VCaP (cell line): Measurements from ENCODE around the gene IFIT1.

ENCODE experiments used
- H3K27ac ChIP-seq: fragments of 450-650 bp; 2 replicates; pipeline ENCODE4 v1.5.1; 2017
- CTCF ChIP-seq: fragments of 450-650 bp; conservative IDR thresholded peaks from 2 replicates; pipeline ENCODE4 v1.5.1; 2017; ENCODE audit warnings: mild to moderate bottlenecking, moderate library complexity

Gene IFIT1

GRCh38 chr10:89391907-89392756, at the start of gene IFIT1:
Gene IFIT1 (plus strand): TSS chr10:89392623. CDS start chr10:89392713, 90 bp downstream.
- TF ChIP-seq CTCF: no peak
- H3K27ac ChIP-seq: peak within 1 kb of the TSS; percentile 59

GRCh38 chr10:89343089-89343767, 49.2 kb upstream of the IFIT1 start:
- TF ChIP-seq CTCF: no peak
- no peak overlapping the region for H3K27ac ChIP-seq

GRCh38 chr10:89344156-89344555, 48.3 kb upstream of the IFIT1 start:
- no peak overlapping the region for H3K27ac ChIP-seq
- TF ChIP-seq CTCF: no peak

GRCh38 chr10:89345367-89346000, 46.9 kb upstream of the IFIT1 start:
- H3K27ac ChIP-seq: no peak overlapping the region
- no peak for TF ChIP-seq CTCF

GRCh38 chr10:89346405-89347254, 45.8 kb upstream of the IFIT1 start:
- no peak for TF ChIP-seq CTCF
- H3K27ac ChIP-seq: no peak overlapping the region

GRCh38 chr10:89347701-89348457, 44.5 kb upstream of the IFIT1 start:
- TF ChIP-seq CTCF: no peak
- H3K27ac ChIP-seq: no peak overlapping the region
